Measurements from ENCODE around the gene EYS.

Gene EYS

DNA sequence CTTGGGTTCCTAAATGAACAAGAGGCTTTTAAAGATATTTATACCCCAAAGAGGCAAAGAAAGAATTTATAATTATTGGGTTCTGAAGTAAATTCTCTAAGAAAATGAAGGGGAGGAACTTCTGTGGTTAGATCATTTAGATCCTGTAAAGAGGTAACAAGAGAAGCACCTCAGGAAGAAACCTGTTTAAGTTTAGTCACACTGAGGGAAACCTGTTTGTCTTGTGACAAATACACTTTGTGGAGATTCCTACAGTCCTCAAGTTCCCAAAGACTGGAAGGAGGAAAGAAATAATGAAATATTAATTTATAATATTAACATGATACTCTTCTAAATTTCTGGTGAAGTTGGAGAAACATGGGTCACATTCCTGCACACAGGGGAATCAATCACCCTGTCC is 647.5 kb downstream of the EYS start:
- H3K27ac ChIP-seq: no peak overlapping the region
- H3K36me3 ChIP-seq (ENCODE audit: control insufficient read depth, insufficient read depth, low read length): no peaks in the 10 kb centered on the region
- no peaks in the 10 kb centered on the region for H3K79me2 ChIP-seq
- H2AFZ ChIP-seq: no peak overlapping the region
- TF ChIP-seq, protein P1, sequence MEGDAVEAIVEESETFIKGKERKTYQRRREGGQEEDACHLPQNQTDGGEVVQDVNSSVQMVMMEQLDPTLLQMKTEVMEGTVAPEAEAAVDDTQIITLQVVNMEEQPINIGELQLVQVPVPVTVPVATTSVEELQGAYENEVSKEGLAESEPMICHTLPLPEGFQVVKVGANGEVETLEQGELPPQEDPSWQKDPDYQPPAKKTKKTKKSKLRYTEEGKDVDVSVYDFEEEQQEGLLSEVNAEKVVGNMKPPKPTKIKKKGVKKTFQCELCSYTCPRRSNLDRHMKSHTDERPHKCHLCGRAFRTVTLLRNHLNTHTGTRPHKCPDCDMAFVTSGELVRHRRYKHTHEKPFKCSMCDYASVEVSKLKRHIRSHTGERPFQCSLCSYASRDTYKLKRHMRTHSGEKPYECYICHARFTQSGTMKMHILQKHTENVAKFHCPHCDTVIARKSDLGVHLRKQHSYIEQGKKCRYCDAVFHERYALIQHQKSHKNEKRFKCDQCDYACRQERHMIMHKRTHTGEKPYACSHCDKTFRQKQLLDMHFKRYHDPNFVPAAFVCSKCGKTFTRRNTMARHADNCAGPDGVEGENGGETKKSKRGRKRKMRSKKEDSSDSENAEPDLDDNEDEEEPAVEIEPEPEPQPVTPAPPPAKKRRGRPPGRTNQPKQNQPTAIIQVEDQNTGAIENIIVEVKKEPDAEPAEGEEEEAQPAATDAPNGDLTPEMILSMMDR (IDR thresholded peaks at IDR 0.05): no peak
- H3K9ac ChIP-seq: no peak overlapping the region
- H3K9me3 ChIP-seq (ENCODE audit: control insufficient read depth, low read length): no peaks in the 10 kb centered on the region
- H3K4me2 ChIP-seq (ENCODE audit: low read length): no peak overlapping the region
- no peak overlapping the region for H3K4me3 ChIP-seq (ENCODE audit: low read depth, low read length)
- H3K27me3 ChIP-seq (ENCODE audit: control insufficient read depth, insufficient read depth, low read length): no peaks in the 10 kb centered on the region
- H3K4me1 ChIP-seq: no peaks in the 10 kb centered on the region

DNA sequence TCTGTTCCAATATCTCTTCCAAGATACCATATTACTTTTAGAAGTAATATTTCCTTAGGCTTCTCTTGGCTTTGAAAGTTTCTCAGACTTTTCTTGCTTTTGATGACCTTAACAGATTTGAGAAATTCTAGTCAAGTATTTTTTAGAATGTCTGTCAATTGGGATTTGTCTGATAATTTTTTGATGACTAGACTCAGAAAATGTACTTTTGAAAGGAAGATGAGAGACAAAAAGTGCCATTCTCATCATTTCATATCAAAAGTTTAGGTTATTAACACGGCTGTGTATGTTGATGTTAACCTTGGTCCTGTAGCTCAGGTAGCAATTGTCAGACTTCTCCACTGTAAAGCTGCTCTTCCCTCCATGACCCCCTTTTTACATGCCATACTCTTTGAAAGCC is 651.5 kb downstream of the EYS start:
- Histone ChIP-seq H3K4me2 (ENCODE audit: low read length) (no peak overlapping the region), H3K36me3 (ENCODE audit: control insufficient read depth, insufficient read depth, low read length) (no peaks in the 10 kb centered on the region), H3K4me3 (ENCODE audit: low read depth, low read length) (no peak overlapping the region), H2AFZ (no peak overlapping the region), H3K27ac (no peak overlapping the region), H3K4me1 (no peaks in the 10 kb centered on the region), H3K9ac (no peak overlapping the region), H3K27me3 (ENCODE audit: control insufficient read depth, insufficient read depth, low read length) (no peaks in the 10 kb centered on the region), H3K9me3 (ENCODE audit: control insufficient read depth, low read length) (no peaks in the 10 kb centered on the region), H3K79me2 (no peaks in the 10 kb centered on the region)
- TF ChIP-seq, protein P1 (IDR thresholded peaks at IDR 0.05): no peak

DNA sequence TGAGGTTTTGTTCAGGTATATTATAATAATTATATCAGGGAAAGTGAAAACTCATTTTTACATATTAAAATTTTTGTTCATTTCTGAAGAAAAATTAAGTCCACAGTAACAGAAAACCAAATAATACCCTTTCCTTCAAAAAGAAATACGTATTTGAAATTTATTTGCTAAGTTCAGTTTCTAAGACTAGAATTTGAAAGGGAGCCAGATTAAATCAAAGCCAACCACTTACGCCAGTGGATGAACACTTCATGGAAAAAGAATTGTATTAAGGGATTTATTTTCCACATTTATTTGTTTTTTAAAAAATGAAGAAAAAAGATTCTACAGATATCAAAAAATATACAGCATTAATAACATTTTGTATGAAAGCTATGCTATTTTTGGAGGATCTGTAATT is 654.4 kb downstream of the EYS start:
- H3K4me1 ChIP-seq: no peaks in the 10 kb centered on the region
- TF ChIP-seq, protein P1 (IDR thresholded peaks at IDR 0.05): no peak
- no peaks in the 10 kb centered on the region for H3K79me2 ChIP-seq
- H2AFZ ChIP-seq: no peak overlapping the region
- H3K27me3 ChIP-seq (ENCODE audit: control insufficient read depth, insufficient read depth, low read length): no peaks in the 10 kb centered on the region
- no peak overlapping the region for H3K9ac ChIP-seq
- no peaks in the 10 kb centered on the region for H3K9me3 ChIP-seq (ENCODE audit: control insufficient read depth, low read length)
- H3K4me2 ChIP-seq (ENCODE audit: low read length): no peak overlapping the region
- no peaks in the 10 kb centered on the region for H3K36me3 ChIP-seq (ENCODE audit: control insufficient read depth, insufficient read depth, low read length)
- no peak overlapping the region for H3K27ac ChIP-seq
- H3K4me3 ChIP-seq (ENCODE audit: low read depth, low read length): no peak overlapping the region

DNA sequence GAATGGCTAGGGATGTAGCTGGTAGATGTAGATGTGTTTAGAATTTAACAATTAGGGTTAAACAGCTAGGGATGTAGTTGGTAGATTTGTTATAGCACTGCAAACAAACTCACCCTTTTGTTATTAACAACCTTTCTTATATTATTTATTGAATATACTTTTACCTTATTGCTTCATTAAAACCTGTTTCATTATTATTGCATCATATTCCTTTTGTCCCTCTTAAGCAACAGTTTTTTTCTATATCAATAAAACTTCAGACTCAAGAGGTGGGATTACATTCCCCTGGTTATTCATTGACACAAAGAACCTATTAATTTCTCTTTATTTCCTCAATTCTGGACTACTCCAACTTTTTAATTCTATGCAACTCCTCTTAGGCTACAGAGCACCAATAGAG is 661.2 kb downstream of the EYS start:
- Histone ChIP-seq H2AFZ (no peak overlapping the region), H3K79me2 (no peaks in the 10 kb centered on the region), H3K4me3 (ENCODE audit: low read depth, low read length) (no peak overlapping the region), H3K27me3 (ENCODE audit: control insufficient read depth, insufficient read depth, low read length) (no peaks in the 10 kb centered on the region), H3K4me2 (ENCODE audit: low read length) (no peak overlapping the region), H3K9me3 (ENCODE audit: control insufficient read depth, low read length) (no peaks in the 10 kb centered on the region), H3K27ac (no peak overlapping the region), H3K4me1 (no peaks in the 10 kb centered on the region), H3K9ac (no peak overlapping the region), H3K36me3 (ENCODE audit: control insufficient read depth, insufficient read depth, low read length) (no peaks in the 10 kb centered on the region)
- TF ChIP-seq, protein P1 (IDR thresholded peaks at IDR 0.05): no peak

DNA sequence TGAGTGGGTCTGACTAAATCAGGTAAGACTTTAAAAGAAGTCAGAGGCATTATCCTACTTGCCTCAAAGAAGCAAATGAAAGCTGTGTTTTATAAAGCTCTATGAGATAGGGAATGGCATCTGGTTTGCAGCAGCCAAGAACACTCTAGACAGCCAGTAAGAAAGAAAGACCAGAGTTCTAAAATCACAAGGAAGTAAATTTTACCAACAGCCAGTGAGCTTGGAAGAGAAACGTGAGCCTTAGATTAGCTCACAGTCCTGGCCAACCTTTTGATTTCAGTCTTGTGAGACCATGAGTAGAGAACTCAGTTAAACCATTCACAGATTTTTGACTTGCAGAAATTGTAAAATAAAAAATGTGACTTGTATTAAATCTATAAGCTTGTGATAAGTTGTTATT is 693.0 kb downstream of the EYS start:
- Histone ChIP-seq H3K4me2 (ENCODE audit: low read length) (no peak overlapping the region), H3K4me3 (ENCODE audit: low read depth, low read length) (no peak overlapping the region), H2AFZ (no peak overlapping the region), H3K79me2 (no peaks in the 10 kb centered on the region), H3K27ac (no peak overlapping the region), H3K36me3 (ENCODE audit: control insufficient read depth, insufficient read depth, low read length) (no peaks in the 10 kb centered on the region), H3K4me1 (no peaks in the 10 kb centered on the region), H3K27me3 (ENCODE audit: control insufficient read depth, insufficient read depth, low read length) (no peaks in the 10 kb centered on the region), H3K9ac (no peak overlapping the region), H3K9me3 (ENCODE audit: control insufficient read depth, low read length) (no peaks in the 10 kb centered on the region)
- TF ChIP-seq, protein P1 (IDR thresholded peaks at IDR 0.05): no peak

Measured in parathyroid adenoma (tissue), 2 donors.